DOHH2 (cell line): Measurements from ENCODE around the gene PPP2R3A.

Experiments
- H3F3A ChIP-seq: fragments of 200-600 bp; sonication (generic), shearing (Covaris generic); 2 replicates; pipeline ENCODE4 v1.6.0; 2016; ENCODE audit warnings: antibody characterized with exemption, mild to moderate bottlenecking; ENCODE audit not compliant: control insufficient read depth, insufficient read depth
- H3K27ac ChIP-seq: fragments of 200-600 bp; sonication (generic); 2 replicates; pipeline ENCODE4 v1.5.1; 2014; ENCODE audit warnings: low read depth, mild to moderate bottlenecking, low read length, moderate library complexity
- H3K27me3 ChIP-seq: fragments of 200-600 bp; sonication (generic); 2 replicates; pipeline ENCODE4 v1.6.1; 2014; ENCODE audit warnings: mild to moderate bottlenecking, low read length, mixed read lengths; ENCODE audit not compliant: control insufficient read depth
- H3K36me3 ChIP-seq: fragments of 200-600 bp; sonication (generic); 2 replicates; pipeline ENCODE4 v1.6.1; 2014; ENCODE audit warnings: mild to moderate bottlenecking, low read length, moderate library complexity, mixed read lengths; ENCODE audit not compliant: control insufficient read depth
- H3K4me1 ChIP-seq: fragments of 200-600 bp; sonication (generic); 2 replicates; pipeline ENCODE4 v1.6.1; 2014; ENCODE audit warnings: mild to moderate bottlenecking, low read length, mixed read lengths; ENCODE audit not compliant: control insufficient read depth
- H3K4me2 ChIP-seq: fragments of 200-600 bp; sonication (generic); 2 replicates; pipeline ENCODE4 v1.6.0; 2014; ENCODE audit warnings: mild to moderate bottlenecking, low read length, moderate library complexity
- H3K4me3 ChIP-seq: fragments of 200-600 bp; sonication (generic); 2 replicates; pipeline ENCODE4 v1.5.1; 2014; ENCODE audit warnings: mild to moderate bottlenecking, low read length, mixed read lengths
- H3K79me2 ChIP-seq: fragments of 200-600 bp; sonication (generic); 2 replicates; pipeline ENCODE4 v1.6.1; 2014; ENCODE audit warnings: mild to moderate bottlenecking, low read length, mixed read lengths; ENCODE audit not compliant: control insufficient read depth
- H3K9me2 ChIP-seq: fragments of 200-600 bp; sonication (generic); replicated peaks from 2 replicates; pipeline ENCODE4 v1.6.1; 2014; ENCODE audit warnings: mild to moderate bottlenecking, low read length, mixed read lengths; ENCODE audit not compliant: control insufficient read depth
- H3K9me3 ChIP-seq: fragments of 200-600 bp; sonication (generic); 2 replicates; pipeline ENCODE4 v1.6.1; 2014; ENCODE audit warnings: antibody characterized with exemption, low read length, mixed read lengths; ENCODE audit not compliant: control insufficient read depth, insufficient read depth
- H4K20me1 ChIP-seq: fragments of 200-600 bp; sonication (generic); 2 replicates; pipeline ENCODE4 v1.6.0; 2014; ENCODE audit warnings: low read depth, mild to moderate bottlenecking, antibody characterized with exemption, low read length, moderate library complexity; ENCODE audit not compliant: control insufficient read depth, insufficient read depth
- EZH2phosphoT487 ChIP-seq: fragments of 200-600 bp; sonication (generic); IDR thresholded peaks from 2 replicates; pipeline ENCODE4 v1.6.1; 2017; ENCODE audit warnings: borderline replicate concordance, mild to moderate bottlenecking, antibody characterized with exemption, low read length, moderate library complexity, mixed read lengths
- TF ChIP-seq, protein P1 (sequence below): fragments of 200-600 bp; sonication (generic); IDR thresholded peaks from one replicate; pipeline ENCODE4 v1.5.1; 2014; ENCODE audit warnings: antibody characterized with exemption, mild to moderate bottlenecking, low read depth, low read length; ENCODE audit not compliant: poor library complexity, severe bottlenecking

PPP2R3A gene

DNA sequence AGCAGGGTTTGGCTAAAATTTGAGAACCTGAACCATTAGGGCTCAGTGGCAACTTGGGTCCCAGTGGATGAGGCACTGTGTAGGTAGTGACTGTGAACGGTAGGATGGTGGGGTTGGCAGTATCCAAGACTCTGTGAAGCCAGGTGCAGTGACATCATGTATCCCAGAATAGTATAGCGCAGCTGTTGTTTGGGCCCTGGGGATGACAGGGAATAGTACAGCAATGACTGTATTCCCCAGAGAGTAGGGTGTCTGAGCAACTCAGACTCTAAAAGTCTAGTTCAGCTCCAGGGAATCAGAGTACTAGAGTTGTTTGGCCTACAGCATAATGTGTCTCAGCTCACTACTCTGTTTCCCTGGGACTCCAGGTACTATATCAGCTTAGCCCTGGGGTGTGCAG lies 20.7 kb upstream of the PPP2R3A start:
- Histone ChIP-seq H3K9me3 (no peaks in the 10 kb centered on the region), H3K4me3 (no peak overlapping the region), H4K20me1 (no peaks in the 10 kb centered on the region), H3K4me1 (no peaks in the 10 kb centered on the region), H3F3A (no peaks in the 10 kb centered on the region), H3K27ac (no peak overlapping the region), H3K27me3 (0 out of 2 replicates have a peak, but pooled peaks cover 7% of the 10 kb centered on the region), H3K9me2 (no peaks in the 10 kb centered on the region), H3K36me3 (no peaks in the 10 kb centered on the region), H3K79me2 (no peaks in the 10 kb centered on the region), H3K4me2 (no peak overlapping the region)
- TF ChIP-seq, protein P1, sequence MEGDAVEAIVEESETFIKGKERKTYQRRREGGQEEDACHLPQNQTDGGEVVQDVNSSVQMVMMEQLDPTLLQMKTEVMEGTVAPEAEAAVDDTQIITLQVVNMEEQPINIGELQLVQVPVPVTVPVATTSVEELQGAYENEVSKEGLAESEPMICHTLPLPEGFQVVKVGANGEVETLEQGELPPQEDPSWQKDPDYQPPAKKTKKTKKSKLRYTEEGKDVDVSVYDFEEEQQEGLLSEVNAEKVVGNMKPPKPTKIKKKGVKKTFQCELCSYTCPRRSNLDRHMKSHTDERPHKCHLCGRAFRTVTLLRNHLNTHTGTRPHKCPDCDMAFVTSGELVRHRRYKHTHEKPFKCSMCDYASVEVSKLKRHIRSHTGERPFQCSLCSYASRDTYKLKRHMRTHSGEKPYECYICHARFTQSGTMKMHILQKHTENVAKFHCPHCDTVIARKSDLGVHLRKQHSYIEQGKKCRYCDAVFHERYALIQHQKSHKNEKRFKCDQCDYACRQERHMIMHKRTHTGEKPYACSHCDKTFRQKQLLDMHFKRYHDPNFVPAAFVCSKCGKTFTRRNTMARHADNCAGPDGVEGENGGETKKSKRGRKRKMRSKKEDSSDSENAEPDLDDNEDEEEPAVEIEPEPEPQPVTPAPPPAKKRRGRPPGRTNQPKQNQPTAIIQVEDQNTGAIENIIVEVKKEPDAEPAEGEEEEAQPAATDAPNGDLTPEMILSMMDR = no peak
- no peak for TF ChIP-seq EZH2phosphoT487

DNA sequence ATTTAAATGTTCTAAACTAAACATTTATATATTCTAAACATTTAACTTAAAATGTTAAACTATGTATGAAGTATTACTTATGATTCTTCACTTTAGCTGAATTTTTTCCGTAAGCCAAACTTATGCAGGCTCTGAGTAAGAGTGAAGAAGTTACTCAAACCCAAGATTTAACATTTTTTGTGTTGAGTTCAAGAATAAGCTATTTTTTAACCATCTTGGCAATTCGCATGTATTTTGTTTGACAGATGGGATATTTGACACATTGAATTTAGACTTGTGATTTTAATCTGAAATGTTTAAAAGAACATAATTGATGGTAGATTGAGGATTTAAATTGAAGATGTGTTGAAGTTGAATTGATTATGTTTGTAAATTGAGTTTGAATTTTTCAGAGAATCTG lies 14.6 kb upstream of the PPP2R3A start:
- Histone ChIP-seq H3K79me2 (no peaks in the 10 kb centered on the region), H3K27me3 (no peaks in the 10 kb centered on the region), H3K9me2 (no peaks in the 10 kb centered on the region), H3K9me3 (no peaks in the 10 kb centered on the region), H3K27ac (no peak overlapping the region), H3K4me2 (no peak overlapping the region), H3F3A (no peaks in the 10 kb centered on the region), H3K4me3 (no peak overlapping the region), H3K36me3 (no peaks in the 10 kb centered on the region), H4K20me1 (no peaks in the 10 kb centered on the region), H3K4me1 (no peaks in the 10 kb centered on the region)
- TF ChIP-seq EZH2phosphoT487 = no peak
- TF ChIP-seq, protein P1 = no peak

DNA sequence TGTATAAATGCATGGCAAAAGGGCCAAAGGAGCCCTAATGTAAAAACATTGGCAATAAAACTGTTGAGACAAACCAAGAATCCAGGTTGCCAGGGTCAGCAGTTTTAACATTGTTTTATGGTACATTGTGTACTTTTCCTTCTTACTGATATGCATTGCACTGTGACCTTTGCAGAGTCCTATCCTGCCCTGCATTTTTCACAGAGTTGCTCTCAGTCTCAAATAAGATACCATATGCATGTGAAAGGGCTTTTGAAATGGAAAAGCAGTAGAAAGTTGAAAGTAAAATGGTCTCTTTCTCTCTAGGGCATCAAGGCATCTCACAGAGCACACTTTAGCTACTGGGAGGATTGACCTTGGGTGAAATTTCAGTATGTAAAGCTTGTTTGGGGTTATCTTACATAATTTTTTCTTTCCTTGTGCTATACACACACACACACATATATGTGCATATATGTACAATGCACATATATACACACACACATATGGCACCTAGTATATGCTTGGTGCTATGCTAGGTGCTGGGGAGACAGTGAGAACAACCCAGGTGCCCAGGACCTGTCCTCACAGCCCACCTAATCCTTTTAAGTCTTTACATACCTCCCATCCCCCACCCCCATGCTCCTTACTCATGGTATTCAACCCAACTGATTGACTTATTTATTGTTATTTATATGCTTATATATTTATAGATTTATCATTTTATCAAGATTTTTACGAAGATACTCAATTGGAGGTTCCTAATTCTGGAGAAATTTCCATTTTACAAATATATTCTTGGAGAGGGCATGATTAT lies 1.2 kb upstream of the PPP2R3A start:
- H3F3A ChIP-seq = no peaks in the 10 kb centered on the region
- no peaks in the 10 kb centered on the region for H3K9me2 ChIP-seq
- H3K27me3 ChIP-seq = peaks cover 29% of the 10 kb centered on the region
- H3K27ac ChIP-seq = no peak overlapping the region
- H3K4me2 ChIP-seq = no peak overlapping the region
- H4K20me1 ChIP-seq = no peaks in the 10 kb centered on the region
- H3K4me3 ChIP-seq = no peak overlapping the region
- H3K36me3 ChIP-seq = no peaks in the 10 kb centered on the region
- H3K4me1 ChIP-seq = peaks cover 12% of the 10 kb centered on the region
- no peak for TF ChIP-seq EZH2phosphoT487
- TF ChIP-seq, protein P1 = no peak
- no peaks in the 10 kb centered on the region for H3K9me3 ChIP-seq
- no peaks in the 10 kb centered on the region for H3K79me2 ChIP-seq
